A549 (cell line): ENCODE data around the gene SLC9A9. TPM values are rescaled to one million over a fixed set of nuclear protein-coding genes. Genes with fewer than 3 reads are reported as not detected.

Source experiments
- ATAC-seq, 2 experiments: fragments of 200-7000 bp in 1 of 2; fragments of >200 bp in 1 of 2; cut with Nextera tagmentation in 1 of 2; cut with Tn5 transposase in 1 of 2; 3 replicates each; pipeline versions ENCODE4 v1.8.0 to v1.9.1; 2018 to 2020; ENCODE audit warnings: mild to moderate bottlenecking in 1 of 2, moderate library complexity in 1 of 2
- CTCF ChIA-PET: fragments of 300-600 bp; sonication (Branson Sonifier 250); formaldehyde crosslinking; extraction: SDS; loops from one replicate; lab custom pipeline; 2021; ENCODE audit warnings: antibody characterized with exemption, inconsistent platforms; lab: Yijun Ruan, JAX
- POLR2A ChIA-PET: fragments of 350-600 bp; formaldehyde crosslinking; extraction: SDS; loops from one replicate; lab custom pipeline; 2021; ENCODE audit warnings: antibody characterized with exemption, inconsistent platforms; lab: Yijun Ruan, JAX
- DNase-seq, 2 experiments: peaks; one replicate each; pipeline versions ENCODE4 v3.0.0 to v3.0.0-alpha.2; 2011 to 2016; ENCODE audit warnings: low read depth in 1 of 2, low spot score in 1 of 2
- FAIRE-seq: peaks from 2 replicates; lab custom pipeline; 2011; peaks lifted over from hg19 to GRCh38; lab: Jason Lieb, UNC
- H3K27ac ChIP-seq, 2 experiments: fragments of >200 bp; sonication (Bioruptor Twin); formaldehyde crosslinking; 3 replicates each; pipeline ENCODE4 v1.5.1; 2016 to 2017
- H3K4me1 ChIP-seq: fragments of >200 bp; sonication (Bioruptor Twin); formaldehyde crosslinking; 3 replicates; pipeline ENCODE4 v1.6.1; 2016
- H3K4me2 ChIP-seq: fragments of >200 bp; sonication (Bioruptor Twin); formaldehyde crosslinking; 3 replicates; pipeline ENCODE4 v1.6.1; 2016
- H3K4me3 ChIP-seq: fragments of >200 bp; sonication (Bioruptor Twin); formaldehyde crosslinking; 3 replicates; pipeline ENCODE4 v1.5.1; 2016
- H3K9me3 ChIP-seq: fragments of >200 bp; sonication (Bioruptor Twin); formaldehyde crosslinking; 3 replicates; pipeline ENCODE4 v1.6.1; 2016
- CEBPB ChIP-seq, 2 experiments: fragments of >200 bp in 1 of 2; sonication (Bioruptor Twin) in 1 of 2; formaldehyde crosslinking in 1 of 2; IDR thresholded peaks; 2 replicates each; pipeline ENCODE4 v1.6.1; 2012 to 2016
- FOSB ChIP-seq: fragments of 250-450 bp; sonication (Bioruptor Pico); IDR thresholded peaks from 2 replicates; pipeline ENCODE4 v1.5.0; 2020; ENCODE audit warnings: mild to moderate bottlenecking, moderate library complexity
- FOSL2 ChIP-seq, 2 experiments: fragments of 450-650 bp in 1 of 2; fragments of >200 bp in 1 of 2; sonication (Bioruptor Twin) in 1 of 2; formaldehyde crosslinking; IDR thresholded peaks; 2 replicates each; pipeline versions ENCODE4 v1.5.0 to v1.6.1; 2016 to 2020; ENCODE audit warnings: mild to moderate bottlenecking in 1 of 2, moderate library complexity in 1 of 2
- FOXS1 ChIP-seq: fragments of 250-450 bp; sonication (Bioruptor Pico); IDR thresholded peaks from 2 replicates; pipeline ENCODE4 v1.5.0; 2020; ENCODE audit warnings: mild to moderate bottlenecking, moderate library complexity
- HDAC2 ChIP-seq: fragments of 200-600 bp; sonication (generic); IDR thresholded peaks from 2 replicates; pipeline ENCODE4 v1.6.1; 2016
- HOXB13 ChIP-seq: fragments of 250-450 bp; sonication (Bioruptor Pico); IDR thresholded peaks from 2 replicates; pipeline ENCODE4 v1.5.0; 2020; ENCODE audit warnings: low read depth, mild to moderate bottlenecking, moderate library complexity
- JUN ChIP-seq, 2 experiments: fragments of >200 bp; sonication (Bioruptor Twin); formaldehyde crosslinking; IDR thresholded peaks; 2 replicates in 1 of 2; 3 replicates in 1 of 2; pipeline ENCODE4 v1.6.1; 2016 to 2017
- JUNB ChIP-seq: fragments of >200 bp; sonication (Bioruptor Twin); formaldehyde crosslinking; IDR thresholded peaks from 2 replicates; pipeline ENCODE4 v1.6.1; 2016
- KDM5A ChIP-seq: fragments of 200-600 bp; sonication (generic); IDR thresholded peaks from 2 replicates; pipeline ENCODE4 v1.6.1; 2016; ENCODE audit warnings: antibody characterized with exemption, mild to moderate bottlenecking
- NFE2L2 ChIP-seq: fragments of 150-350 bp; conservative IDR thresholded peaks from 2 replicates; pipeline ENCODE4 v1.6.1; 2014; ENCODE audit warnings: low read length
- NPAS2 ChIP-seq: fragments of 250-450 bp; sonication (Bioruptor Pico); IDR thresholded peaks from 2 replicates; pipeline ENCODE4 v1.8.0; 2022; ENCODE audit warnings: mild to moderate bottlenecking, moderate library complexity, borderline replicate concordance
- NR3C1 ChIP-seq: fragments of >200 bp; sonication (Bioruptor Twin); formaldehyde crosslinking; IDR thresholded peaks from 3 replicates; pipeline ENCODE4 v1.6.1; 2017
- PHF8 ChIP-seq: fragments of 200-600 bp; sonication (generic); IDR thresholded peaks from 2 replicates; pipeline ENCODE4 v1.6.1; 2016; ENCODE audit warnings: low read depth, mild to moderate bottlenecking, antibody characterized with exemption, moderate library complexity, borderline replicate concordance
- POLR2A ChIP-seq: IDR thresholded peaks from 2 replicates; pipeline ENCODE4 v1.6.1; 2012; ENCODE audit warnings: mild to moderate bottlenecking, low read length
- RCOR1 ChIP-seq: fragments of 150-350 bp; IDR thresholded peaks from 2 replicates; pipeline ENCODE4 v1.6.1; 2014; ENCODE audit warnings: antibody characterized with exemption, low read length, low read depth
- RNF2 ChIP-seq: fragments of 200-600 bp; sonication (generic); IDR thresholded peaks from 2 replicates; pipeline ENCODE4 v1.6.1; 2016; ENCODE audit warnings: low read depth, mild to moderate bottlenecking, antibody characterized with exemption, moderate library complexity, borderline replicate concordance
- TFCP2L1 ChIP-seq: fragments of 250-450 bp; sonication (Bioruptor Pico); IDR thresholded peaks from 2 replicates; pipeline ENCODE4 v1.5.0; 2021; ENCODE audit warnings: mild to moderate bottlenecking
- WGBS: methylation state at CpG from one replicate; pipeline ENCODE4 v1.1.6; 2017; ENCODE audit errors: missing lambda C conversion rate; 5-methylcytosine and 5-hydroxymethylcytosine counted together
- polyA plus RNA-seq, 4 experiments: library from polyadenylated mRNA; depleted of rRNA in 3 of 4; stranded (reverse); fragments of >200 nt; fragmentation: RNase III in 1 of 4; extraction: RNeasy Plus Mini Kit Qiagen cat#74134 plus additional on column Dnase treatment in 1 of 4; gene quantifications; 2 replicates in 3 of 4; 3 replicates in 1 of 4; pipeline ENCODE4 v1.2.3, GENCODE V29; 2011 to 2017
- TF ChIP-seq, protein P1 (sequence below): fragments of 450-650 bp; IDR thresholded peaks from 2 replicates; pipeline ENCODE4 v1.6.1; 2014; ENCODE audit warnings: antibody characterized with exemption
- TF ChIP-seq, protein P2 (sequence below): fragments of 200-600 bp; sonication (generic); IDR thresholded peaks from 2 replicates; pipeline ENCODE4 v1.6.1; 2016; ENCODE audit warnings: antibody characterized with exemption, mild to moderate bottlenecking, moderate library complexity
- TF ChIP-seq, protein P3 (sequence below): fragments of 250-450 bp; sonication (Bioruptor Pico); IDR thresholded peaks from 2 replicates; pipeline ENCODE4 v1.5.0; 2020; ENCODE audit warnings: low read depth, mild to moderate bottlenecking, moderate library complexity
- TF ChIP-seq, protein P4 (sequence below): IDR thresholded peaks from 2 replicates; pipeline ENCODE4 v1.6.1; 2012
- TF ChIP-seq, protein P5 (sequence below): IDR thresholded peaks from 2 replicates; pipeline ENCODE4 v1.6.1; 2012

SLC9A9 gene
- polyA plus RNA-seq, 2 of the 4 experiments (the other 2 are of a cell fraction): 0.10 to 0.32 TPM

DNA sequence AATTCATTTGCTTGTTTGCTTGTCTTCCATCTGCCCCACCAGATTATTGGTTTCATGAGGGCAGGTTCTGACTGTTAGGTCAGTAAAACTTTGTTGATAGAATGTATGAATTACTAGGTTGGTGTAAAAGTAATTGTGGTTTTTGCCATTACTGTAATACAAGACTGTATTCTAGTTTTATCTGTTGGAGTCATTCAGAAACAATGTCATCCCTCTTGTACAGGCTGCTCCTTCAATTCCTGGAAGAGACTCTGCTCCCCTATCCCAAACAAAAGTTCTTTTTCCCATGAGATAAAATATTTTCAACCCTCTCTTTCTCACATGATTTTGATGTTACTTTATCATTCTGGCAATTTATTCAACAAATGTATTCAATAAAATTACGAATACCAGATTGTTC lies 613.7 kb downstream of the SLC9A9 start:
- POLR2A ChIA-PET: no interaction called here
- CTCF ChIA-PET: no interaction called here
- no peak for ATAC-seq

DNA sequence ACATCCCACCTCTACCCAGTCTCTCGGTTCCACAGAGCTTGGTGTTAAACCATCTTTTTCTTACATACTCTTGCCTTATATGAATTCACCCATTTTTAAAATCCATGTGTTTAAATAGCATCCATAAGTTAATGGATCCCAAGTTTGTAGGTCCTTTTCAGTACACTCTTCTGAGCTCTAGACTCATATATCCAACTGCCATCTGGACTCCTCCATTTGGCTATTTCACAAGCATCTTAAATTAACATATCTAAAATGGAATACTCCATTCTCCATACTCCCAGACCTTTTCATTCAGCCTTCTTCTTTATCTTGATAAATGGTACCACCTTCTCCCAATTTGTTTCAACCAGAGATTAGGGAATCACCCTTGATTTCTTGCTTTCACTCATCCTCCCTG lies 615.3 kb downstream of the SLC9A9 start:
- no peak for DNase-seq
- POLR2A ChIA-PET: no interaction called here
- CTCF ChIA-PET: no interaction called here
- FAIRE-seq: no peak
- no peak overlapping the region for H3K27ac ChIP-seq
- H3K4me1 ChIP-seq: no peaks in the 10 kb centered on the region
- H3K9me3 ChIP-seq: no peaks in the 10 kb centered on the region
- 39% methylated on average over 1 of the region's 1 CpG for WGBS
- ATAC-seq: no peak
- no peak overlapping the region for H3K4me2 ChIP-seq
- no peak overlapping the region for H3K4me3 ChIP-seq
- TF ChIP-seq KDM5A (no peak), PHF8 (no peak), JUNB (no peak), NFE2L2 (no peak), FOSB (CRISPR knock-in tag) (no peak), JUN (IDR thresholded peaks at IDR 0.05) (no peak), HOXB13 (CRISPR knock-in tag) (no peak), POLR2A (no peak), FOXS1 (no peak), RNF2 (no peak), NPAS2 (no peak)
- TF ChIP-seq, protein P1, sequence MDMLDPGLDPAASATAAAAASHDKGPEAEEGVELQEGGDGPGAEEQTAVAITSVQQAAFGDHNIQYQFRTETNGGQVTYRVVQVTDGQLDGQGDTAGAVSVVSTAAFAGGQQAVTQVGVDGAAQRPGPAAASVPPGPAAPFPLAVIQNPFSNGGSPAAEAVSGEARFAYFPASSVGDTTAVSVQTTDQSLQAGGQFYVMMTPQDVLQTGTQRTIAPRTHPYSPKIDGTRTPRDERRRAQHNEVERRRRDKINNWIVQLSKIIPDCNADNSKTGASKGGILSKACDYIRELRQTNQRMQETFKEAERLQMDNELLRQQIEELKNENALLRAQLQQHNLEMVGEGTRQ: no peak
- TF ChIP-seq, protein P2, sequence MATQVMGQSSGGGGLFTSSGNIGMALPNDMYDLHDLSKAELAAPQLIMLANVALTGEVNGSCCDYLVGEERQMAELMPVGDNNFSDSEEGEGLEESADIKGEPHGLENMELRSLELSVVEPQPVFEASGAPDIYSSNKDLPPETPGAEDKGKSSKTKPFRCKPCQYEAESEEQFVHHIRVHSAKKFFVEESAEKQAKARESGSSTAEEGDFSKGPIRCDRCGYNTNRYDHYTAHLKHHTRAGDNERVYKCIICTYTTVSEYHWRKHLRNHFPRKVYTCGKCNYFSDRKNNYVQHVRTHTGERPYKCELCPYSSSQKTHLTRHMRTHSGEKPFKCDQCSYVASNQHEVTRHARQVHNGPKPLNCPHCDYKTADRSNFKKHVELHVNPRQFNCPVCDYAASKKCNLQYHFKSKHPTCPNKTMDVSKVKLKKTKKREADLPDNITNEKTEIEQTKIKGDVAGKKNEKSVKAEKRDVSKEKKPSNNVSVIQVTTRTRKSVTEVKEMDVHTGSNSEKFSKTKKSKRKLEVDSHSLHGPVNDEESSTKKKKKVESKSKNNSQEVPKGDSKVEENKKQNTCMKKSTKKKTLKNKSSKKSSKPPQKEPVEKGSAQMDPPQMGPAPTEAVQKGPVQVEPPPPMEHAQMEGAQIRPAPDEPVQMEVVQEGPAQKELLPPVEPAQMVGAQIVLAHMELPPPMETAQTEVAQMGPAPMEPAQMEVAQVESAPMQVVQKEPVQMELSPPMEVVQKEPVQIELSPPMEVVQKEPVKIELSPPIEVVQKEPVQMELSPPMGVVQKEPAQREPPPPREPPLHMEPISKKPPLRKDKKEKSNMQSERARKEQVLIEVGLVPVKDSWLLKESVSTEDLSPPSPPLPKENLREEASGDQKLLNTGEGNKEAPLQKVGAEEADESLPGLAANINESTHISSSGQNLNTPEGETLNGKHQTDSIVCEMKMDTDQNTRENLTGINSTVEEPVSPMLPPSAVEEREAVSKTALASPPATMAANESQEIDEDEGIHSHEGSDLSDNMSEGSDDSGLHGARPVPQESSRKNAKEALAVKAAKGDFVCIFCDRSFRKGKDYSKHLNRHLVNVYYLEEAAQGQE: no peak

More for the DNA sequence above, 613.7 kb downstream of the SLC9A9 start:
- Histone ChIP-seq H3K27ac (no peak overlapping the region), H3K4me1 (no peaks in the 10 kb centered on the region), H3K9me3 (no peaks in the 10 kb centered on the region), H3K4me2 (no peak overlapping the region), H3K4me3 (no peak overlapping the region)
- FAIRE-seq: no peak
- no peak for TF ChIP-seq PHF8
- TF ChIP-seq KDM5A: no peak
- 0% methylated on average over 1 of the region's 1 CpG for WGBS
- DNase-seq: no peak

DNA sequence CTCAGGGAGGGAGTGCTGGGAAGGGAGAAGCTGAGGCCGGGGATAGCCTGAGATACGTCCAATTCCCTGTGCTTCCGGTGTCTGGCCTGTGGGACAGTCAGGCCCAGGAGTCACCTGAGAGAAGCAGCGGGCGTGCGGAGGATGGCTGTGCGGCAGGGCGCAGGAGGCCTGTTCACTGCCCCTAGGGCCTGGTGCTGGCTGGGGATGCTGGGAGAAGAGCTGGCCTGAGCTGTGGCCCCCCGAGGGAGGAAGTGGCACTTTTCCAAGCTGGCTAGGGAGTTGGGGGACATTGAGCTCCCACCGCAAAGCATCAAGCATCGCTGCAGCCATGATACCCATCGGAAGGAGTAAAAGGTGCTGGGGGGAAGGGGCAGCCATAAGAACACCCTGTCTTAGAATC lies 619.9 kb downstream of the SLC9A9 start:
- Histone ChIP-seq H3K4me1 (no peaks in the 10 kb centered on the region), H3K27ac (no peak overlapping the region), H3K9me3 (no peaks in the 10 kb centered on the region)
- DNase-seq: no peak
- no peak for ATAC-seq
- POLR2A ChIA-PET: no interaction called here
- TF ChIP-seq, protein P1: no peak
- TF ChIP-seq, protein P3, sequence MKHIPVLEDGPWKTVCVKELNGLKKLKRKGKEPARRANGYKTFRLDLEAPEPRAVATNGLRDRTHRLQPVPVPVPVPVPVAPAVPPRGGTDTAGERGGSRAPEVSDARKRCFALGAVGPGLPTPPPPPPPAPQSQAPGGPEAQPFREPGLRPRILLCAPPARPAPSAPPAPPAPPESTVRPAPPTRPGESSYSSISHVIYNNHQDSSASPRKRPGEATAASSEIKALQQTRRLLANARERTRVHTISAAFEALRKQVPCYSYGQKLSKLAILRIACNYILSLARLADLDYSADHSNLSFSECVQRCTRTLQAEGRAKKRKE (CRISPR knock-in tag): no peak
- no peak for TF ChIP-seq RCOR1
- TF ChIP-seq, protein P4, sequence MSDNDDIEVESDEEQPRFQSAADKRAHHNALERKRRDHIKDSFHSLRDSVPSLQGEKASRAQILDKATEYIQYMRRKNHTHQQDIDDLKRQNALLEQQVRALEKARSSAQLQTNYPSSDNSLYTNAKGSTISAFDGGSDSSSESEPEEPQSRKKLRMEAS: no peak
- TF ChIP-seq, protein P5, sequence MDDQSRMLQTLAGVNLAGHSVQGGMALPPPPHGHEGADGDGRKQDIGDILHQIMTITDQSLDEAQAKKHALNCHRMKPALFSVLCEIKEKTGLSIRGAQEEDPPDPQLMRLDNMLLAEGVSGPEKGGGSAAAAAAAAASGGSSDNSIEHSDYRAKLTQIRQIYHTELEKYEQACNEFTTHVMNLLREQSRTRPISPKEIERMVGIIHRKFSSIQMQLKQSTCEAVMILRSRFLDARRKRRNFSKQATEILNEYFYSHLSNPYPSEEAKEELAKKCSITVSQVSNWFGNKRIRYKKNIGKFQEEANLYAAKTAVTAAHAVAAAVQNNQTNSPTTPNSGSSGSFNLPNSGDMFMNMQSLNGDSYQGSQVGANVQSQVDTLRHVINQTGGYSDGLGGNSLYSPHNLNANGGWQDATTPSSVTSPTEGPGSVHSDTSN: no peak
- no peak for TF ChIP-seq NR3C1
- TF ChIP-seq TFCP2L1 (CRISPR knock-in tag): no peak
- TF ChIP-seq KDM5A: no peak
- TF ChIP-seq CEBPB (IDR thresholded peaks at IDR 0.05): no peak
- no peak for TF ChIP-seq HDAC2
- TF ChIP-seq FOSL2 (IDR thresholded peaks at IDR 0.05): no peak
- no peak for TF ChIP-seq FOSL2 (CRISPR knock-in tag; IDR thresholded peaks at IDR 0.05)
- TF ChIP-seq, all 56 proteins: peak for 0
- FAIRE-seq: no peak
- WGBS: 65% methylated on average over 10 of the region's 12 CpGs
- H3K4me3 ChIP-seq: no peak overlapping the region
- CTCF ChIA-PET: no interaction called here
- H3K4me2 ChIP-seq: no peak overlapping the region
